Tibial artery (tissue), 4 donors: ENCODE data around the gene NUDT14.

Experiments used
- DNase-seq, 2 donors: peaks; one replicate each; pipeline ENCODE4 v3.0.0-alpha.2; 2019
- H3K27ac ChIP-seq, 2 donors: fragments of 200-600 bp; sonication (generic) in 1 of 2; 1 replicate in 1 of 2; 2 replicates in 1 of 2; pipeline ENCODE4 v1.5.1; 2018 to 2019; ENCODE audit warnings: mild to moderate bottlenecking in 1 of 2
- H3K27me3 ChIP-seq, 2 donors: fragments of 200-600 bp; sonication (generic) in 1 of 2; one replicate each; pipeline versions ENCODE4 v1.5.1 to v1.6.0; 2016 to 2019
- H3K36me3 ChIP-seq, 3 donors: fragments of 200-600 bp; sonication (generic) in 2 of 3; one replicate each; pipeline ENCODE4 v1.5.1; 2016 to 2019; ENCODE audit warnings: mild to moderate bottlenecking in 2 of 3
- H3K4me1 ChIP-seq, 4 donors: fragments of 200-600 bp; sonication (generic) in 2 of 4; 1 replicate in 3 of 4; 2 replicates in 1 of 4; pipeline ENCODE4 v1.5.1; 2016 to 2019
- H3K4me3 ChIP-seq, 2 donors: fragments of 200-600 bp; sonication (generic) in 1 of 2; 1 replicate in 1 of 2; 2 replicates in 1 of 2; pipeline ENCODE4 v1.5.1; 2018 to 2019; ENCODE audit warnings: mild to moderate bottlenecking in 2 of 2
- H3K9me3 ChIP-seq, 3 donors: fragments of 200-600 bp; sonication (generic) in 1 of 3; one replicate each; pipeline ENCODE4 v1.5.1; 2016 to 2019
- CTCF ChIP-seq, 2 experiments: fragments of 200-600 bp in 1 of 2; fragments of 450-650 bp in 1 of 2; IDR thresholded peaks; one replicate each; pipeline ENCODE4 v1.5.1; 2017 to 2019; ENCODE audit warnings: antibody characterized with exemption in 2 of 2, mild to moderate bottlenecking in 1 of 2, moderate library complexity in 1 of 2
- intact Hi-C: fragments of 100-400 bp; cut with DNase I; formaldehyde crosslinking; loops from one replicate; pipeline ENCODE4 v1.15.0; 2023; ENCODE audit warnings: low total_unique reads

The NUDT14 gene

GRCh38 chr14:105159344-105159743 is 21.8 kb downstream of the NUDT14 start:
- H3K9me3 ChIP-seq: no peaks in the 10 kb centered on the region
- no peak for TF ChIP-seq CTCF (IDR thresholded peaks at IDR 0.05)

GRCh38 chr14:105158794-105159193 is 22.3 kb downstream of the NUDT14 start:
- DNase-seq: no peak
- intact Hi-C loops: no loop called here
- Histone ChIP-seq H3K9me3 (no peaks in the 10 kb centered on the region), H3K4me1 (no peaks in the 10 kb centered on the region), H3K27ac (no peak overlapping the region), H3K27me3 (peaks cover 0 to 38% of the 10 kb centered on the region in 2 donors), H3K4me3 (no peak overlapping the region), H3K36me3 (peaks cover 0 to 7% (median 5%) of the 10 kb centered on the region in 3 donors)
- TF ChIP-seq CTCF (IDR thresholded peaks at IDR 0.05): no peak

More at GRCh38 chr14:105159344-105159743, 21.8 kb downstream of the NUDT14 start:
- Histone ChIP-seq H3K27me3 (peaks cover 0 to 41% of the 10 kb centered on the region in 2 donors), H3K27ac (no peak overlapping the region), H3K36me3 (peaks cover 0 to 7% (median 5%) of the 10 kb centered on the region in 3 donors), H3K4me1 (no peaks in the 10 kb centered on the region), H3K4me3 (no peak overlapping the region)
- no peak for DNase-seq
- intact Hi-C loops: no loop called here

- H3K9me3 ChIP-seq: no peaks in the 10 kb centered on the region
- H3K36me3 ChIP-seq: peaks cover 0 to 7% (median 5%) of the 10 kb centered on the region in 3 donors
- no peak overlapping the region for H3K27ac ChIP-seq
- intact Hi-C loops: no loop called here
- peaks cover 0 to 29% of the 10 kb centered on the region in 2 donors for H3K27me3 ChIP-seq
- DNase-seq: no peak
- H3K4me1 ChIP-seq: no peaks in the 10 kb centered on the region
- TF ChIP-seq CTCF (IDR thresholded peaks at IDR 0.05): no peak
- no peak overlapping the region for H3K4me3 ChIP-seq
These were observed 23.2 kb downstream of the NUDT14 start for GRCh38 chr14:105157872-105158271.

GRCh38 chr14:105156414-105157375 is 24.4 kb downstream of the NUDT14 start:
- no peak for TF ChIP-seq CTCF (IDR thresholded peaks at IDR 0.05)
- H3K36me3 ChIP-seq: peaks cover 0 to 13% (median 5%) of the 10 kb centered on the region in 3 donors

GRCh38 chr14:105155681-105156413 is 25.3 kb downstream of the NUDT14 start:
- Histone ChIP-seq H3K36me3 (peaks cover 0 to 21% (median 5%) of the 10 kb centered on the region in 3 donors), H3K27ac (no peak overlapping the region), H3K9me3 (no peaks in the 10 kb centered on the region), H3K4me3 (no peak overlapping the region), H3K27me3 (peaks cover 0 to 22% of the 10 kb centered on the region in 2 donors), H3K4me1 (no peaks in the 10 kb centered on the region)
- intact Hi-C loops: no loop called here
- DNase-seq: no peak
- no peak for TF ChIP-seq CTCF (IDR thresholded peaks at IDR 0.05)

More at GRCh38 chr14:105156414-105157375, 24.4 kb downstream of the NUDT14 start:
- Histone ChIP-seq H3K27me3 (peaks cover 0 to 22% of the 10 kb centered on the region in 2 donors), H3K4me1 (no peaks in the 10 kb centered on the region), H3K4me3 (no peak overlapping the region), H3K9me3 (no peaks in the 10 kb centered on the region), H3K27ac (no peak overlapping the region)
- intact Hi-C loops: no loop called here
- DNase-seq: no peak
